Measurements from ENCODE around the gene DRAXIN.

DNA sequence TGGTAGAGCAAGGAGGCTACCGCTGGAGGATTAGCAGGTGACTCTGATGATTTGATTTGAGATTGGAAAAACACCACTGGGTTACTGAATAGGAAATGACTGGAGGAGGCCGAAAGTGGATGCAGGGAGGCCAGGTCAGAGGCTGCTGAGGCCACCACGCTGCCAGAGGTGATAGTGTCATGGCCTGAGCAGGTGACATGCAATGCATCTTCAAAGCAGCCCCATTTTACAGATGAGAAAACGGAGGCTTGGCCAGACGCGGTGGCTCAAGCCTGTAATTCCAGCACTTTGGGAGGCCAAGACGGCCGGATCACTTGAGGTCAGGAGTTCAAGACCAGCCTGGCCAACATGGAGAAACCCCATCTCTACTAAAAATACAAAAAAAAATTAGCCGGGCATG is 83.2 kb downstream of the DRAXIN start:
- TF ChIP-seq EZH2 (IDR thresholded peaks at IDR 0.05) (no peak), POLR2AphosphoS5 (IDR thresholded peaks at IDR 0.05; ENCODE audit: borderline replicate concordance, low read depth, low read length) (no peak), FOXP2 (optimal IDR thresholded peaks at IDR 0.05; ENCODE audit: control extremely low read depth, extremely low read length, insufficient read depth) (no peak)

Measured in SK-N-MC (cell line).